ENCODE results near the gene SRMS. TPM values are rescaled to one million over a fixed set of nuclear protein-coding genes. Genes with fewer than 3 reads are reported as not detected.

SRMS gene
- total and polyA plus RNA-seq, 2 donors (not counting 1 experiment from before 2014, with no cell fraction given), result 0.17 to 0.54 TPM

DNA sequence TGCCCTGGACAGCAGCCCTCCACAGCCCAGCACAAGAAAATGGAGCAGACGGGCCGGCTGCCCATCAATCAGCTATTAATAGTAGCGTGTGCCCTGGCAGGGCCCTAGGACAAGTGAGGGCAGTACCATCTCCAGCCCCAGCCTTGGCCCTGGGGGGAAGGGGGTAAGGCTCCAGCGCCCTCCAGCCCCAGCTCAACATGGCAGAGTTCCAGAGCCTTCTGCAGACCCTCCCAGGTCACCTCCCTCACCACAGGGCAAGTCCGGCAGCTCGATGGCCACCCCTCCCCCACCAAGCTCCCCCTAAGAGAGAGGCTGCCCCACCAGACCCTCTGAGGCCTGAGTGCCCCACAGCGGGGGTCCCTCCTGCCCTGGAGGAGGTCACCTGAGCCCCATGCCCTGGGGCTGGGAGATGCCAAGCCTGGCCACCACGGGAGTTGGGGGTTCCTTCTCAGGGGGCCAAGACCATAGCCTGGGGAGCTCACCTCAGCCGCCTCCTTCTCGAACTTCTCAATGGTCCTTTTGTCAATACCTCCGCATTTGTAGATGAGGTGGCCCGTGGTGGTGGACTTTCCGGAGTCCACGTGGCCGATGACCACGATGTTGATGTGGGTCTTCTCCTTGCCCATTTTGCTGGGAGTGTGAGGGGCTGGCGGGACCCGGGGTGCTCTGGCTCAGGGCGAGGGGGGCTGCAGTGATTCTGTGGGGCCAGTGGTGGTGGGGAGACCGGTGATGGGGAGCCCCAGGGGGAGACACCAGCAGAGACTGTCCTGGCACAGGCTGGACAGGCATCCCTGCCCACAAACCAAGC, 50.2 kb downstream of the SRMS start:
- Mint-ChIP-seq H3K4me3 (peak overlapping the region; percentile 50), H3K4me1 (peaks cover 7% of the 10 kb centered on the region), H3K27me3 (peaks cover 10% of the 10 kb centered on the region), H3K9me3 (ENCODE audit: insufficient read depth) (no peaks in the 10 kb centered on the region), H3K27ac (peak overlapping the region; percentile 53)
- peaks cover 0 to 47% (median 16%) of the 10 kb centered on the region in 4 experiments for H3K27me3 ChIP-seq (replicated peaks in 1 of 4; ENCODE audit: control extremely low read depth in 1 of 4, control insufficient read depth in 3 of 4, insufficient read depth in 4 of 4, low read length in 3 of 4)
- peaks cover 19 to 26% of the 10 kb centered on the region in 2 donors for H3K4me1 ChIP-seq (ENCODE audit: control insufficient read depth in 2 of 2, insufficient read depth in 2 of 2, low read length in 2 of 2)
- no peak for ATAC-seq (ENCODE audit: low read depth)
- no peaks in the 10 kb centered on the region for H3K79me2 ChIP-seq (ENCODE audit: control insufficient read depth, insufficient read depth, low read length)
- no peak overlapping the region for H3K4me2 ChIP-seq (replicated peaks; ENCODE audit: low read depth, low read length, poor library complexity, severe bottlenecking)
- no peak for DNase-seq
- no peak overlapping the region for H3K27ac ChIP-seq (ENCODE audit: low read length in 2 of 2)
- ChIA-PET POLR2A (interaction anchor here (0.7 to 1.2 kb wide), 3 partner anchors 24 to 476 kb away, joined by 5 to 7 read pairs (median 5); no protein-coding TSS in a partner anchor), CTCF (interaction anchor here (0.6 to 3.3 kb wide), 16 partner anchors 8 to 623 kb away, joined by 3 to 26 read pairs (median 6); partner anchors contain the start of genes HELZ2, PPDPF, PRPF6 and PTK6)
- WGBS (ENCODE audit: insufficient coverage), result 74% methylated on average over 15 of the region's 20 CpGs
- no peak for TF ChIP-seq EZH2 (IDR thresholded peaks at IDR 0.05; ENCODE audit: borderline replicate concordance, insufficient read depth, low read depth, low read length, poor library complexity, severe bottlenecking)
- TF ChIP-seq, protein P1, sequence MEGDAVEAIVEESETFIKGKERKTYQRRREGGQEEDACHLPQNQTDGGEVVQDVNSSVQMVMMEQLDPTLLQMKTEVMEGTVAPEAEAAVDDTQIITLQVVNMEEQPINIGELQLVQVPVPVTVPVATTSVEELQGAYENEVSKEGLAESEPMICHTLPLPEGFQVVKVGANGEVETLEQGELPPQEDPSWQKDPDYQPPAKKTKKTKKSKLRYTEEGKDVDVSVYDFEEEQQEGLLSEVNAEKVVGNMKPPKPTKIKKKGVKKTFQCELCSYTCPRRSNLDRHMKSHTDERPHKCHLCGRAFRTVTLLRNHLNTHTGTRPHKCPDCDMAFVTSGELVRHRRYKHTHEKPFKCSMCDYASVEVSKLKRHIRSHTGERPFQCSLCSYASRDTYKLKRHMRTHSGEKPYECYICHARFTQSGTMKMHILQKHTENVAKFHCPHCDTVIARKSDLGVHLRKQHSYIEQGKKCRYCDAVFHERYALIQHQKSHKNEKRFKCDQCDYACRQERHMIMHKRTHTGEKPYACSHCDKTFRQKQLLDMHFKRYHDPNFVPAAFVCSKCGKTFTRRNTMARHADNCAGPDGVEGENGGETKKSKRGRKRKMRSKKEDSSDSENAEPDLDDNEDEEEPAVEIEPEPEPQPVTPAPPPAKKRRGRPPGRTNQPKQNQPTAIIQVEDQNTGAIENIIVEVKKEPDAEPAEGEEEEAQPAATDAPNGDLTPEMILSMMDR (IDR thresholded peaks at IDR 0.05), result no peak
- no peak overlapping the region for H3K9ac ChIP-seq (ENCODE audit: low read length)
- intact Hi-C loops (cut with micrococcal nuclease), result no loop called here
- no peak overlapping the region for H2AFZ ChIP-seq (ENCODE audit: insufficient read depth, low read depth, low read length, poor library complexity, severe bottlenecking)
- H3K9me3 ChIP-seq (ENCODE audit: control extremely low read depth in 1 of 3, control insufficient read depth in 2 of 3, insufficient read depth in 1 of 3, low read length in 2 of 3), result peaks cover 0 to 13% (median 0%) of the 10 kb centered on the region in 3 donors
- no peaks in the 10 kb centered on the region for H4K20me1 ChIP-seq (ENCODE audit: control insufficient read depth, insufficient read depth, low read length, poor library complexity, severe bottlenecking)
- no peak overlapping the region for H3K4me3 ChIP-seq (ENCODE audit: control extremely low read depth in 1 of 5, extremely low read depth in 1 of 5, insufficient read depth in 1 of 5, low read depth in 2 of 5, low read length in 4 of 5)
- no peaks in the 10 kb centered on the region for H3K36me3 ChIP-seq (replicated peaks in 1 of 2; ENCODE audit: control extremely low read depth in 1 of 2, control insufficient read depth in 1 of 2, extremely low read depth in 1 of 2, insufficient read depth in 2 of 2, low read length in 1 of 2)
